ENCODE measurements around the gene CNKSR1.
"Not testable (repeated sequence)": the region's sequence is repeated elsewhere in the genome, so short reads cannot be mapped to it uniquely, and the experiment has no call there.

CNKSR1 gene

GRCh38 chr1:26221094-26221493, 43.8 kb downstream of the CNKSR1 start:
- peaks cover 36% of the 10 kb centered on the region for H3K27me3 Mint-ChIP-seq (ENCODE audit: low read depth)
- no peaks in the 10 kb centered on the region for H3K9me3 Mint-ChIP-seq
- H3K4me1 Mint-ChIP-seq: peaks cover 6% of the 10 kb centered on the region
- no peak overlapping the region for H3K4me3 Mint-ChIP-seq
- no peaks in the 10 kb centered on the region for H3K36me3 Mint-ChIP-seq (ENCODE audit: low read depth)
- TF ChIP-seq, protein P1, sequence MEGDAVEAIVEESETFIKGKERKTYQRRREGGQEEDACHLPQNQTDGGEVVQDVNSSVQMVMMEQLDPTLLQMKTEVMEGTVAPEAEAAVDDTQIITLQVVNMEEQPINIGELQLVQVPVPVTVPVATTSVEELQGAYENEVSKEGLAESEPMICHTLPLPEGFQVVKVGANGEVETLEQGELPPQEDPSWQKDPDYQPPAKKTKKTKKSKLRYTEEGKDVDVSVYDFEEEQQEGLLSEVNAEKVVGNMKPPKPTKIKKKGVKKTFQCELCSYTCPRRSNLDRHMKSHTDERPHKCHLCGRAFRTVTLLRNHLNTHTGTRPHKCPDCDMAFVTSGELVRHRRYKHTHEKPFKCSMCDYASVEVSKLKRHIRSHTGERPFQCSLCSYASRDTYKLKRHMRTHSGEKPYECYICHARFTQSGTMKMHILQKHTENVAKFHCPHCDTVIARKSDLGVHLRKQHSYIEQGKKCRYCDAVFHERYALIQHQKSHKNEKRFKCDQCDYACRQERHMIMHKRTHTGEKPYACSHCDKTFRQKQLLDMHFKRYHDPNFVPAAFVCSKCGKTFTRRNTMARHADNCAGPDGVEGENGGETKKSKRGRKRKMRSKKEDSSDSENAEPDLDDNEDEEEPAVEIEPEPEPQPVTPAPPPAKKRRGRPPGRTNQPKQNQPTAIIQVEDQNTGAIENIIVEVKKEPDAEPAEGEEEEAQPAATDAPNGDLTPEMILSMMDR (IDR thresholded peaks at IDR 0.05; ENCODE audit: unreplicated experiment in 3 of 3): no peak
- H3K27ac Mint-ChIP-seq: no peak overlapping the region

GRCh38 chr1:26224606-26225005, 47.3 kb downstream of the CNKSR1 start:
- peaks cover 50% of the 10 kb centered on the region for H3K27me3 Mint-ChIP-seq (ENCODE audit: low read depth)
- peaks cover 6% of the 10 kb centered on the region for H3K4me1 Mint-ChIP-seq
- H3K27ac Mint-ChIP-seq: no peak overlapping the region
- peak overlapping the region in 2 of 3 experiments; percentile 8 to 15 for H3K4me3 Mint-ChIP-seq
- TF ChIP-seq, protein P1 (IDR thresholded peaks at IDR 0.05; ENCODE audit: unreplicated experiment in 3 of 3): no peak
- H3K36me3 Mint-ChIP-seq (ENCODE audit: low read depth): no peaks in the 10 kb centered on the region
- H3K9me3 Mint-ChIP-seq: no peaks in the 10 kb centered on the region

DNA sequence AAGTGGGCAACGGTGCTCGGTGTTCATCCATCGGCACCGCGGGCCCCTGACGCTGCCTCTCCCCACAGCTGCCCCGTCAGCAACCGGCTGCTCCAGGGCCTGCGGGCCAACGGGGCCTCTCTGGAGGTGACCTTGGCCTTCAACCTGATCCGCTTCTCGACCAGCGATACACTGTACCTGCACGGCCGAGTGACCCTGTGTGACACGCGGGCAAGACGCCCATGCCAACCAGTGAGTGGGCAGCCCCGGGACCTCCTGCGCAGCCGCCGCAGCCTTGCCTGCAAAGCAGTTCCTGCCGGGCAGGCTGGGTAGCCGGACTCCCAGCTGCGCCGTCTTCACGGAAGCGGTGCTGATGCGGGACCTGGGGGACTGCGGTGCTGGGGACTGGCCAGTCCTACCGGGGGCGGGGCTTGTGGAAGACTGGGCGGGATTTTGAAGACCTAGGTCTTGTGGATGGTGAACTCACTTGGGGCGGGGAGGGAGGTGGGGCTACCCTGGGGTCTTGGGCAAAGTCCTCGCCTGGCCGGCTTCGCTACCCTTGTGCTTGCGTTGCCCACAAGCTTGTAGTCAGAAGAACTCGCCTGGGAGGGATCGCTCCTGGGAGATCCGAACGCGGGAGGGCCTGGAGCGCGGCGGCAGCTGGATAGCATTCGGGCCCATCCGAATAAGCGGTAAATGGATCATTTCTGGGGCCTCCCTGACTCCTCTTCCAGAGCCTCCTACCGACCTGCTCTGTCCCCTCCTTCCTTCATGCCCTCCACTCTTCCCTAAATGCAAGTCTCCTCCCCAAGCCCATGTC, 47.9 kb downstream of the CNKSR1 start:
- TF ChIP-seq, protein P1 (IDR thresholded peaks at IDR 0.05; ENCODE audit: unreplicated experiment in 3 of 3): no peak
- peaks cover 48% of the 10 kb centered on the region for H3K27me3 Mint-ChIP-seq (ENCODE audit: low read depth)
- H3K4me1 Mint-ChIP-seq: peaks cover 6% of the 10 kb centered on the region
- H3K9me3 Mint-ChIP-seq: no peaks in the 10 kb centered on the region
- peak overlapping the region in 1 of 3 experiments; percentile 13 for H3K27ac Mint-ChIP-seq
- H3K36me3 Mint-ChIP-seq (ENCODE audit: low read depth): no peaks in the 10 kb centered on the region
- H3K4me3 Mint-ChIP-seq: peak overlapping the region; percentile 78 to 79 (median 78)

- not testable (repeated sequence) for H3K4me3 Mint-ChIP-seq
- Mint-ChIP-seq H3K27me3 (ENCODE audit: low read depth) (peaks cover 22% of the 10 kb centered on the region), H3K4me1 (peaks cover 14% of the 10 kb centered on the region)
These were observed 53.4 kb downstream of the CNKSR1 start for GRCh38 chr1:26230682-26231081.

DNA sequence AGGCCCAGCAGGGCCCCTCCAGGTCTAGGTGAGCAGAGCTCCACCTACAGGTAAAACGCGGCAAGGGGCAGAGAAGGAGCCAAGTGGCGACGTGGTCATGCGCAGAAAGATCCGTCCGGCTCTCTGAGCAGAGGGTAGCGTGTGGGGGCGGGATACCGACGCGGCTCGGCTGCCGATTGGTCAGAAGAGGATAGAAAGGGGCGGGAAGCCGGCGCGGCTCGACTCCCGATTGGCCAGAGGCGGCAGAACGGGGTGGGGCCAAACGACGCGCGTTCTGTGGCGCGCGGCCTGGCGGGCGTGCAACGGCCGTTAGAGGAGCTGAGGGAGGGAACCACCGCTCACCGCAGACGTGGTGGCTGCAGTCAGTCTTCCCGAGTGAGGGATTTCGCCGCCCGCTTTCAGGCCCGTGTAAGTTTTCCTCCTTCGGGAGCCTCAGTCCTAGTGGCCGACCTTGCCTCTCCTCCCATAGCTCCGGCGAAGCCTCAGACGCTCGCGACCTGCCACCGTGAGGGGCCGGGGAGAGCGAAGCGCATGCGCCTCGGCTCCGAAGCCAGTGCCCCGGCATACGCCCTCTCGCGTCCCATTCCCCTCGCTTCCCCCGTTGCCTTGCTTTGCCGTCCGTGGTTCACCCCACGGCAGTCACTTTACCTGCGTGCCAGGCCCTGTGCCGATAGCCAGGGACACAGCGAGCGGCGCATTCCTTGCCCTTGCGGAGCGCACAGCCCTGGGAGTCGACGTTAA, 56.8 kb downstream of the CNKSR1 start, which contains the start of gene CEP85:
Gene CEP85, plus strand, starts transcription at position 298 of the 741 bp plus-strand sequence. CDS start 5,584 bp downstream, outside the sequence.
- no peaks in the 10 kb centered on the region for H3K36me3 Mint-ChIP-seq (ENCODE audit: low read depth)
- H3K9me3 Mint-ChIP-seq: no peaks in the 10 kb centered on the region
- peak within 1 kb of the TSS; percentile 72 to 95 (median 95) for H3K27ac Mint-ChIP-seq
- peak within 1 kb of the TSS; percentile 93 to 98 (median 98) for H3K4me3 Mint-ChIP-seq
- peaks cover 3% of the 10 kb centered on the region for H3K27me3 Mint-ChIP-seq (ENCODE audit: low read depth)
- TF ChIP-seq, protein P1 (IDR thresholded peaks at IDR 0.05; ENCODE audit: unreplicated experiment in 3 of 3): peak; percentile 71 to 86 (median 83)
- peaks cover 19% of the 10 kb centered on the region for H3K4me1 Mint-ChIP-seq

More at GRCh38 chr1:26230682-26231081, 53.4 kb downstream of the CNKSR1 start:
- not testable (repeated sequence) for H3K9me3 Mint-ChIP-seq; H3K27ac Mint-ChIP-seq; H3K36me3 Mint-ChIP-seq (ENCODE audit: low read depth)

- Mint-ChIP-seq H3K4me1 (peaks cover 19% of the 10 kb centered on the region), H3K4me3 (peak overlapping the region; percentile 93 to 98 (median 98)), H3K36me3 (ENCODE audit: low read depth) (no peaks in the 10 kb centered on the region), H3K27me3 (ENCODE audit: low read depth) (peaks cover 3% of the 10 kb centered on the region), H3K9me3 (no peaks in the 10 kb centered on the region), H3K27ac (peak overlapping the region; percentile 72 to 95 (median 95))
- TF ChIP-seq, protein P1 (IDR thresholded peaks at IDR 0.05; ENCODE audit: unreplicated experiment in 3 of 3): peak in 1 of 3 experiments; percentile 23
These were observed 57.5 kb downstream of the CNKSR1 start for GRCh38 chr1:26234644-26235370.

Data from nephron (organoid).